Gastroesophageal sphincter (tissue), 3 donors: ENCODE results near the gene MRPL48.

ENCODE experiments used
- EP300 ChIP-seq: sonication (generic); formaldehyde crosslinking; IDR thresholded peaks from one replicate; pipeline ENCODE4 v1.6.1; 2017; ENCODE audit warnings: antibody characterized with exemption, mild to moderate bottlenecking
- POLR2A ChIP-seq, 2 donors: fragments of 450-650 bp; IDR thresholded peaks; one replicate each; pipeline ENCODE4 v1.6.1; 2017; ENCODE audit warnings: antibody characterized with exemption in 2 of 2, mild to moderate bottlenecking in 2 of 2, moderate library complexity in 1 of 2
- POLR2AphosphoS5 ChIP-seq: sonication (generic); formaldehyde crosslinking; IDR thresholded peaks from one replicate; pipeline ENCODE4 v1.6.1; 2017; ENCODE audit warnings: antibody characterized with exemption
- TF ChIP-seq, protein P1 (sequence below), 4 experiments: fragments of 200-600 bp in 2 of 4; fragments of 450-650 bp in 2 of 4; sonication (generic) in 1 of 4; IDR thresholded peaks; one replicate each; pipeline ENCODE4 v1.5.1; 2017 to 2019; ENCODE audit warnings: antibody characterized with exemption in 4 of 4, mild to moderate bottlenecking in 2 of 4, moderate library complexity in 2 of 4

DNA sequence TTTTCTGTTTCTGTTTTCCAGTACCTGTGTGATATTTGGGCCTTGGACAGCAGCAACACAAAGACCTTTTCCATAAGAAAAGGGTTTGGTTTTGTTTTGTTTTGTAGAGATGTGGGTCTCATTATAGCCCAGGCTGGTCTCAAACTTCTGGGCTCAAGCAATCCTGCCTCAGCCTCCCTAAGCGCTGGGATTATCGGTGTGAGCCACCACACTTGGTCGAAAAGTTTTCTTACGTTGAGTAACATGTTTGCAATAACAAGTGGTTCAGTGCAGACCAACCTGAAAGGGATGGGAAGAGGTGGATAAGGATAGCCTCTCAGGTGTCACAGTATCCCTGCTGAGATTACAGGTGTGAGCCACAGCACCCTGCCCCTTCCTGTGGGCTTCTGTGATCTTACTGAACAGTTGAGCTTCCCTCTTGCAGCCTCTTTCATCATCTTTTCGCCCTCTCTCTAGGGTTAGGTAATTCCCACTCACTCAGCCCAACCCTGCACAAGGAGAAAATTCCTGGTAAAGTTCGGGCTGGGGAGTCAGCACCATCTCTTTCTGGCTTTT, 3.5 kb upstream of the MRPL48 start:
- TF ChIP-seq, protein P1, sequence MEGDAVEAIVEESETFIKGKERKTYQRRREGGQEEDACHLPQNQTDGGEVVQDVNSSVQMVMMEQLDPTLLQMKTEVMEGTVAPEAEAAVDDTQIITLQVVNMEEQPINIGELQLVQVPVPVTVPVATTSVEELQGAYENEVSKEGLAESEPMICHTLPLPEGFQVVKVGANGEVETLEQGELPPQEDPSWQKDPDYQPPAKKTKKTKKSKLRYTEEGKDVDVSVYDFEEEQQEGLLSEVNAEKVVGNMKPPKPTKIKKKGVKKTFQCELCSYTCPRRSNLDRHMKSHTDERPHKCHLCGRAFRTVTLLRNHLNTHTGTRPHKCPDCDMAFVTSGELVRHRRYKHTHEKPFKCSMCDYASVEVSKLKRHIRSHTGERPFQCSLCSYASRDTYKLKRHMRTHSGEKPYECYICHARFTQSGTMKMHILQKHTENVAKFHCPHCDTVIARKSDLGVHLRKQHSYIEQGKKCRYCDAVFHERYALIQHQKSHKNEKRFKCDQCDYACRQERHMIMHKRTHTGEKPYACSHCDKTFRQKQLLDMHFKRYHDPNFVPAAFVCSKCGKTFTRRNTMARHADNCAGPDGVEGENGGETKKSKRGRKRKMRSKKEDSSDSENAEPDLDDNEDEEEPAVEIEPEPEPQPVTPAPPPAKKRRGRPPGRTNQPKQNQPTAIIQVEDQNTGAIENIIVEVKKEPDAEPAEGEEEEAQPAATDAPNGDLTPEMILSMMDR (IDR thresholded peaks at IDR 0.05), result no peak
- no peak for TF ChIP-seq POLR2A (IDR thresholded peaks at IDR 0.05)
- TF ChIP-seq POLR2AphosphoS5, result no peak
- TF ChIP-seq EP300, result no peak
